HG03175 (cell line): ENCODE results near the gene MAPK10.
"Not testable (repeated sequence)": the region's sequence is repeated elsewhere in the genome, so short reads cannot be mapped to it uniquely, and the experiment has no call there.

ENCODE experiments used
- ATAC-seq: cut with Tn5 transposase; IDR thresholded peaks from one replicate; pipeline ENCODE4 v1.9.1; 2021; ENCODE audit warnings: mild to moderate bottlenecking, moderate library complexity; ENCODE audit not compliant: unreplicated experiment

Gene MAPK10

GRCh38 chr4:86114563-86114962 lies 245.3 kb downstream of the MAPK10 start:
- ATAC-seq = no peak

- ATAC-seq = no peak
These were observed 251.0 kb downstream of the MAPK10 start for GRCh38 chr4:86108834-86109233.

- no peak for ATAC-seq
These were observed 251.7 kb downstream of the MAPK10 start for GRCh38 chr4:86108137-86108536.

GRCh38 chr4:86107112-86107511 lies 252.7 kb downstream of the MAPK10 start:
- ATAC-seq = no peak

GRCh38 chr4:86106475-86106874 lies 253.4 kb downstream of the MAPK10 start:
- ATAC-seq = no peak

GRCh38 chr4:86101841-86102240 lies 258.0 kb downstream of the MAPK10 start:
- ATAC-seq = no peak

- no peak for ATAC-seq
These were observed 258.4 kb downstream of the MAPK10 start for GRCh38 chr4:86101410-86101809.

GRCh38 chr4:86100539-86101215 lies 259.2 kb downstream of the MAPK10 start:
- no peak for ATAC-seq

- ATAC-seq = no peak
These were observed 260.5 kb downstream of the MAPK10 start for GRCh38 chr4:86099348-86099747.

GRCh38 chr4:86098691-86099090 lies 261.2 kb downstream of the MAPK10 start:
- ATAC-seq = no peak

- ATAC-seq = no peak
These were observed 263.5 kb downstream of the MAPK10 start for GRCh38 chr4:86096373-86096772.

GRCh38 chr4:86092684-86093083 lies 267.2 kb downstream of the MAPK10 start:
- ATAC-seq = no peak

- ATAC-seq = no peak
These were observed 268.7 kb downstream of the MAPK10 start for GRCh38 chr4:86091201-86091600.

- no peak for ATAC-seq
These were observed 270.0 kb downstream of the MAPK10 start for GRCh38 chr4:86089781-86090323.

GRCh38 chr4:86089053-86089452 lies 270.8 kb downstream of the MAPK10 start:
- ATAC-seq = no peak

- ATAC-seq = not testable (repeated sequence)
These were observed 284.1 kb downstream of the MAPK10 start for GRCh38 chr4:86075796-86076195.

- no peak for ATAC-seq
These were observed 299.5 kb downstream of the MAPK10 start for GRCh38 chr4:86060341-86060740.

GRCh38 chr4:86058621-86059020 lies 301.2 kb downstream of the MAPK10 start:
- no peak for ATAC-seq

GRCh38 chr4:86055898-86056297 lies 304.0 kb downstream of the MAPK10 start:
- ATAC-seq = no peak

- ATAC-seq = no peak
These were observed 305.4 kb downstream of the MAPK10 start for GRCh38 chr4:86054286-86055032.

- ATAC-seq = no peak
These were observed 309.4 kb downstream of the MAPK10 start for GRCh38 chr4:86050496-86050895.

- no peak for ATAC-seq
These were observed 311.4 kb downstream of the MAPK10 start for GRCh38 chr4:86048426-86048825.
